Astrocyte (in vitro differentiated cells and primary cell): ENCODE results near the gene KRT4. TPM values are rescaled to one million over a fixed set of nuclear protein-coding genes. Genes with fewer than 3 reads are reported as not detected.
A peak's percentile ranks its signal among the peaks of the same experiment; 100 is the strongest.

Experiments used
- DNase-seq: peaks from one replicate; pipeline ENCODE4 v3.0.0-alpha.2; 2010; ENCODE audit warnings: low read depth
- FAIRE-seq: peaks from 2 replicates; lab custom pipeline; 2011; peaks lifted over from hg19 to GRCh38; lab: Jason Lieb, UNC
- H2AFZ ChIP-seq: 2 replicates; pipeline ENCODE4 v1.6.0; 2012; ENCODE audit warnings: low read depth, low read length, inconsistent platforms
- H3K27ac ChIP-seq: 2 replicates; pipeline ENCODE4 v1.5.1; 2011; ENCODE audit warnings: low read depth, low read length, inconsistent platforms
- H3K27me3 ChIP-seq: 2 replicates; pipeline ENCODE4 v1.6.0; 2011; ENCODE audit warnings: low read length, inconsistent platforms; ENCODE audit not compliant: insufficient read depth
- H3K36me3 ChIP-seq: 2 replicates; pipeline ENCODE4 v1.5.1; 2011; ENCODE audit warnings: low read length, inconsistent platforms; ENCODE audit not compliant: insufficient read depth
- H3K4me1 ChIP-seq: 2 replicates; pipeline ENCODE4 v1.5.1; 2011; ENCODE audit warnings: low read length, inconsistent platforms; ENCODE audit not compliant: insufficient read depth
- H3K4me2 ChIP-seq: 2 replicates; pipeline ENCODE4 v1.6.0; 2012; ENCODE audit warnings: low read length, inconsistent platforms
- H3K4me3 ChIP-seq: 2 replicates; pipeline ENCODE4 v1.5.1; 2011; ENCODE audit warnings: low read depth, mild to moderate bottlenecking, low read length, inconsistent platforms; ENCODE audit not compliant: insufficient read depth
- H3K79me2 ChIP-seq: 2 replicates; pipeline ENCODE4 v1.6.0; 2012; ENCODE audit warnings: mild to moderate bottlenecking, low read length, inconsistent platforms; ENCODE audit not compliant: insufficient read depth
- H3K9ac ChIP-seq: 2 replicates; pipeline ENCODE4 v1.6.0; 2012; ENCODE audit warnings: mild to moderate bottlenecking, low read length, inconsistent platforms
- H3K9me3 ChIP-seq: 2 replicates; pipeline ENCODE4 v1.5.1; 2012; ENCODE audit warnings: low read depth, mild to moderate bottlenecking, low read length, inconsistent platforms; ENCODE audit not compliant: insufficient read depth
- H4K20me1 ChIP-seq: 2 replicates; pipeline ENCODE4 v1.6.0; 2012; ENCODE audit warnings: low read length, inconsistent platforms; ENCODE audit not compliant: insufficient read depth
- H3K27ac Mint-ChIP-seq: one replicate; pipeline ENCODE4 v1.8.0; 2021; ENCODE audit warnings: mild to moderate bottlenecking, mixed read lengths; ENCODE audit not compliant: unreplicated experiment
- H3K27me3 Mint-ChIP-seq: one replicate; pipeline ENCODE4 v1.8.0; 2021; ENCODE audit warnings: low read depth, mixed read lengths; ENCODE audit not compliant: unreplicated experiment
- H3K36me3 Mint-ChIP-seq: one replicate; pipeline ENCODE4 v1.8.0; 2021; ENCODE audit warnings: low read depth, mixed read lengths; ENCODE audit not compliant: unreplicated experiment
- H3K4me1 Mint-ChIP-seq: one replicate; pipeline ENCODE4 v1.8.0; 2021; ENCODE audit warnings: low read depth, mixed read lengths; ENCODE audit not compliant: unreplicated experiment
- H3K4me3 Mint-ChIP-seq: one replicate; pipeline ENCODE4 v1.8.0; 2021; ENCODE audit warnings: mild to moderate bottlenecking, moderate library complexity, mixed read lengths; ENCODE audit not compliant: unreplicated experiment
- H3K9me3 Mint-ChIP-seq: one replicate; pipeline ENCODE4 v1.8.0; 2021; ENCODE audit warnings: mild to moderate bottlenecking, mixed read lengths; ENCODE audit not compliant: unreplicated experiment
- CTCF ChIP-seq: IDR thresholded peaks from 2 replicates; pipeline ENCODE4 v1.5.1; 2011; ENCODE audit warnings: low read depth, mild to moderate bottlenecking, inconsistent platforms, low read length, moderate library complexity; ENCODE audit not compliant: insufficient read depth
- EZH2 ChIP-seq: IDR thresholded peaks from 2 replicates; pipeline ENCODE4 v1.6.1; 2012; ENCODE audit warnings: mild to moderate bottlenecking, low read length, inconsistent platforms; ENCODE audit not compliant: insufficient read depth
- total RNA-seq: library from RNA; stranded (reverse); gene quantifications from 2 replicates; pipeline ENCODE4 v1.2.1, GENCODE V29; 2021

KRT4 gene
- total RNA-seq, 1 donor from 2014 or later = not detected

- no peak for DNase-seq
- no peak within 1 kb of the TSS for H3K4me3 Mint-ChIP-seq
- H4K20me1 ChIP-seq = no peaks in the 10 kb centered on the region
- no peaks in the 10 kb centered on the region for H3K27me3 ChIP-seq
- no peak for FAIRE-seq
- H3K9me3 Mint-ChIP-seq = peaks cover 2% of the 10 kb centered on the region
- no peaks in the 10 kb centered on the region for H3K36me3 ChIP-seq
- H3K36me3 Mint-ChIP-seq = no peaks in the 10 kb centered on the region
- no peak for TF ChIP-seq EZH2
- no peak for TF ChIP-seq CTCF
- H3K27ac Mint-ChIP-seq = no peak within 1 kb of the TSS
- H3K79me2 ChIP-seq = no peaks in the 10 kb centered on the region
- H3K4me1 ChIP-seq = peaks cover 39% of the 10 kb centered on the region
- no peak within 1 kb of the TSS for H3K4me3 ChIP-seq
- peaks cover 17% of the 10 kb centered on the region for H3K27me3 Mint-ChIP-seq
- H2AFZ ChIP-seq = no peak within 1 kb of the TSS
- H3K4me2 ChIP-seq = no peak within 1 kb of the TSS
- peak within 1 kb of the TSS; percentile 88 for H3K27ac ChIP-seq
- H3K9ac ChIP-seq = peak within 1 kb of the TSS; percentile 75
- no peaks in the 10 kb centered on the region for H3K9me3 ChIP-seq
- peaks cover 28% of the 10 kb centered on the region for H3K4me1 Mint-ChIP-seq
These were observed 20.2 kb upstream of the KRT4 start, which contains the start of gene KRT79 for GRCh38 chr12:52833922-52834726. Gene KRT79 (minus strand): TSS chr12:52834311. CDS start chr12:52834260, 51 bp downstream.

- no peak overlapping the region for H3K4me3 ChIP-seq
- peak; percentile 24 for DNase-seq
- Mint-ChIP-seq H3K4me1 (peaks cover 30% of the 10 kb centered on the region), H3K4me3 (no peak overlapping the region), H3K27me3 (peaks cover 11% of the 10 kb centered on the region), H3K36me3 (no peaks in the 10 kb centered on the region), H3K27ac (no peak overlapping the region), H3K9me3 (peaks cover 2% of the 10 kb centered on the region)
- no peaks in the 10 kb centered on the region for H4K20me1 ChIP-seq
- peaks cover 32% of the 10 kb centered on the region for H3K4me1 ChIP-seq
- no peaks in the 10 kb centered on the region for H3K9me3 ChIP-seq
- no peaks in the 10 kb centered on the region for H3K36me3 ChIP-seq
- H3K27me3 ChIP-seq = no peaks in the 10 kb centered on the region
- TF ChIP-seq CTCF (no peak), EZH2 (no peak)
- no peak overlapping the region for H3K4me2 ChIP-seq
- H2AFZ ChIP-seq = no peak overlapping the region
- no peak for FAIRE-seq
- H3K79me2 ChIP-seq = no peaks in the 10 kb centered on the region
- H3K9ac ChIP-seq = no peak overlapping the region
- H3K27ac ChIP-seq = no peak overlapping the region
These were observed 19.3 kb upstream of the KRT4 start for GRCh38 chr12:52832985-52833905.
